ENCODE results near the gene PPP2R2C.

Gene PPP2R2C

GRCh38 chr4:6437826-6438238, 34.6 kb downstream of the PPP2R2C start:
- Histone ChIP-seq H3K9ac (ENCODE audit: low read depth, low read length) (no peak overlapping the region), H3K9me3 (ENCODE audit: insufficient read depth, low read length, severe bottlenecking) (peaks cover 6% of the 10 kb centered on the region), H2AFZ (ENCODE audit: low read depth, low read length) (no peak overlapping the region), H3K79me2 (ENCODE audit: insufficient read depth, low read length) (no peaks in the 10 kb centered on the region), H3K4me3 (ENCODE audit: low read depth in 1 of 2, low read length in 2 of 2) (no peak overlapping the region), H3K27me3 (ENCODE audit: insufficient read depth, low read length, poor library complexity) (peaks cover 2% of the 10 kb centered on the region), H3K36me3 (ENCODE audit: insufficient read depth, low read length) (no peaks in the 10 kb centered on the region), H3K27ac (ENCODE audit: low read length) (no peak overlapping the region), H3K4me2 (ENCODE audit: insufficient read depth, low read length) (no peak overlapping the region), H4K20me1 (ENCODE audit: insufficient read depth, low read length) (no peaks in the 10 kb centered on the region), H3K4me1 (ENCODE audit: insufficient read depth, low read length) (no peaks in the 10 kb centered on the region)
- TF ChIP-seq EZH2 (IDR thresholded peaks at IDR 0.05; ENCODE audit: borderline replicate concordance, low read depth, low read length, severe bottlenecking) (no peak), CTCF (IDR thresholded peaks at IDR 0.05; ENCODE audit: borderline replicate concordance, extremely low read depth, low read length, poor library complexity, severe bottlenecking) (no peak)
- ATAC-seq (ENCODE audit: insufficient read depth, low read depth) (no peak), DNase-seq (no peak)

- H3K4me2 ChIP-seq (ENCODE audit: insufficient read depth, low read length): no peak overlapping the region
- peaks cover 4% of the 10 kb centered on the region for H3K27me3 ChIP-seq (ENCODE audit: insufficient read depth, low read length, poor library complexity)
- no peaks in the 10 kb centered on the region for H3K4me1 ChIP-seq (ENCODE audit: insufficient read depth, low read length)
- H3K9me3 ChIP-seq (ENCODE audit: insufficient read depth, low read length, severe bottlenecking): peaks cover 6% of the 10 kb centered on the region
- H3K36me3 ChIP-seq (ENCODE audit: insufficient read depth, low read length): no peaks in the 10 kb centered on the region
- TF ChIP-seq CTCF (IDR thresholded peaks at IDR 0.05; ENCODE audit: borderline replicate concordance, extremely low read depth, low read length, poor library complexity, severe bottlenecking) (no peak), EZH2 (IDR thresholded peaks at IDR 0.05; ENCODE audit: borderline replicate concordance, low read depth, low read length, severe bottlenecking) (no peak)
- no peak overlapping the region for H2AFZ ChIP-seq (ENCODE audit: low read depth, low read length)
- DNase-seq (no peak), ATAC-seq (ENCODE audit: insufficient read depth, low read depth) (no peak)
- no peaks in the 10 kb centered on the region for H3K79me2 ChIP-seq (ENCODE audit: insufficient read depth, low read length)
- no peak overlapping the region for H3K27ac ChIP-seq (ENCODE audit: low read length)
- no peak overlapping the region for H3K9ac ChIP-seq (ENCODE audit: low read depth, low read length)
- H3K4me3 ChIP-seq (ENCODE audit: low read depth in 1 of 2, low read length in 2 of 2): no peak overlapping the region
- no peaks in the 10 kb centered on the region for H4K20me1 ChIP-seq (ENCODE audit: insufficient read depth, low read length)
These were observed 37.4 kb downstream of the PPP2R2C start for GRCh38 chr4:6435010-6435409.

GRCh38 chr4:6430927-6431326, 41.5 kb downstream of the PPP2R2C start:
- Histone ChIP-seq H3K36me3 (ENCODE audit: insufficient read depth, low read length) (no peaks in the 10 kb centered on the region), H3K9me3 (ENCODE audit: insufficient read depth, low read length, severe bottlenecking) (peaks cover 5% of the 10 kb centered on the region), H3K9ac (ENCODE audit: low read depth, low read length) (no peak overlapping the region), H3K4me2 (ENCODE audit: insufficient read depth, low read length) (no peak overlapping the region), H3K27ac (ENCODE audit: low read length) (no peak overlapping the region), H3K4me3 (ENCODE audit: low read depth in 1 of 2, low read length in 2 of 2) (no peak overlapping the region), H4K20me1 (ENCODE audit: insufficient read depth, low read length) (peaks cover 3% of the 10 kb centered on the region), H2AFZ (ENCODE audit: low read depth, low read length) (no peak overlapping the region), H3K27me3 (ENCODE audit: insufficient read depth, low read length, poor library complexity) (peaks cover 4% of the 10 kb centered on the region), H3K4me1 (ENCODE audit: insufficient read depth, low read length) (no peaks in the 10 kb centered on the region), H3K79me2 (ENCODE audit: insufficient read depth, low read length) (no peaks in the 10 kb centered on the region)
- no peak for TF ChIP-seq CTCF (IDR thresholded peaks at IDR 0.05; ENCODE audit: borderline replicate concordance, extremely low read depth, low read length, poor library complexity, severe bottlenecking)
- TF ChIP-seq EZH2 (IDR thresholded peaks at IDR 0.05; ENCODE audit: borderline replicate concordance, low read depth, low read length, severe bottlenecking): no peak
- ATAC-seq (ENCODE audit: insufficient read depth, low read depth): no peak
- DNase-seq: no peak
